NT2/D1 (cell line): ENCODE data around the gene MGAT4C.

ENCODE experiments used
- SUZ12 ChIP-seq: IDR thresholded peaks from 2 replicates; pipeline ENCODE4 v1.6.1; 2011; ENCODE audit not compliant: insufficient read length, insufficient read depth; ENCODE audit errors: extremely low read depth
- YY1 ChIP-seq: IDR thresholded peaks from 2 replicates; pipeline ENCODE4 v1.6.1; 2011; ENCODE audit not compliant: insufficient read length, insufficient read depth
- ZNF274 ChIP-seq: IDR thresholded peaks from 2 replicates; pipeline ENCODE4 v1.6.1; 2011; ENCODE audit warnings: mild to moderate bottlenecking, low read depth, low read length

- TF ChIP-seq ZNF274 (no peak), YY1 (no peak), SUZ12 (no peak)
Observed at GRCh38 chr12:85947286-85947685, 308.9 kb downstream of the MGAT4C start.
